ENCODE data around the gene SYN1. TPM values are rescaled to one million over a fixed set of nuclear protein-coding genes. Genes with fewer than 3 reads are reported as not detected.

Gene SYN1
- total and polyA plus RNA-seq, 12 donors = 0.12 to 16.5 (median 3.8) TPM; not detected in 1

GRCh38 chrX:47649271-47649670 is 29.6 kb upstream of the SYN1 start:
- H3K27ac ChIP-seq = peak overlapping the region in 1 of 5 donors; percentile 34
- WGBS, 4 donors = 3 to 45% (median 22%) methylated on average over 8 of the region's 8 CpGs
- intact Hi-C loops (cut with DNase I) = loop anchor here in 1 of 2 donors (10.0 kb wide), 1 partner anchor 84 kb away; the partner anchor contains the start of gene ARAF
- H3K9me3 ChIP-seq (replicated peaks in 1 of 3) = no peaks in the 10 kb centered on the region
- no peaks in the 10 kb centered on the region for H3K27me3 ChIP-seq
- peak overlapping the region in 2 of 4 donors; percentile 56 to 66 for H3K4me3 ChIP-seq
- peaks cover 0 to 4% of the 10 kb centered on the region in 2 donors for H3K36me3 ChIP-seq (replicated peaks in 1 of 2)
- H3K4me1 ChIP-seq (replicated peaks in 1 of 2) = peaks cover 0 to 10% of the 10 kb centered on the region in 2 donors
- TF ChIP-seq CTCF (IDR thresholded peaks at IDR 0.05) (no peak), POLR2A (IDR thresholded peaks at IDR 0.05) (no peak)
- DNase-seq = no peak

GRCh38 chrX:47648376-47648775 is 28.7 kb upstream of the SYN1 start:
- TF ChIP-seq CTCF (IDR thresholded peaks at IDR 0.05) = no peak
- no peak overlapping the region for H3K27ac ChIP-seq
- intact Hi-C loops (cut with DNase I) = loop anchor here in 1 of 2 donors (10.0 kb wide), 1 partner anchor 84 kb away; the partner anchor contains the start of gene ARAF
- no peaks in the 10 kb centered on the region for H3K27me3 ChIP-seq
- H3K4me3 ChIP-seq = no peak overlapping the region
- WGBS, 4 donors = 69 to 96% (median 71%) methylated on average over 2 of the region's 2 CpGs
- H3K9me3 ChIP-seq (replicated peaks in 1 of 3) = no peaks in the 10 kb centered on the region
- no peak for DNase-seq
- no peaks in the 10 kb centered on the region for H3K36me3 ChIP-seq (replicated peaks in 1 of 2)
- peaks cover 0 to 16% of the 10 kb centered on the region in 2 donors for H3K4me1 ChIP-seq (replicated peaks in 1 of 2)

- Histone ChIP-seq H3K36me3 (replicated peaks in 1 of 2) (no peaks in the 10 kb centered on the region), H3K4me3 (no peak overlapping the region), H3K9me3 (replicated peaks in 1 of 3) (no peaks in the 10 kb centered on the region), H3K4me1 (replicated peaks in 1 of 2) (peaks cover 0 to 16% of the 10 kb centered on the region in 2 donors), H3K27ac (peak overlapping the region in 1 of 5 donors; percentile 8), H3K27me3 (no peaks in the 10 kb centered on the region)
- DNase-seq = no peak
- WGBS, 4 donors = 79 to 80% (median 80%) methylated on average over 6 of the region's 6 CpGs
- TF ChIP-seq POLR2A (IDR thresholded peaks at IDR 0.05) (no peak), CTCF (IDR thresholded peaks at IDR 0.05) (no peak)
- intact Hi-C loops (cut with DNase I) = loop anchor here in 1 of 2 donors (10.0 kb wide), 1 partner anchor 82 kb away; the partner anchor contains the start of gene ARAF
Measured at GRCh38 chrX:47646636-47647035, 27.0 kb upstream of the SYN1 start.

GRCh38 chrX:47645530-47645929 is 25.9 kb upstream of the SYN1 start:
- Histone ChIP-seq H3K9me3 (replicated peaks in 1 of 3) (no peaks in the 10 kb centered on the region), H3K4me3 (no peak overlapping the region), H3K27ac (peak overlapping the region in 3 of 5 donors; percentile 19 to 79 (median 34)), H3K36me3 (replicated peaks in 1 of 2) (peaks cover 0 to 4% of the 10 kb centered on the region in 2 donors), H3K27me3 (no peaks in the 10 kb centered on the region), H3K4me1 (replicated peaks in 1 of 2) (peaks cover 0 to 16% of the 10 kb centered on the region in 2 donors)
- peak in 3 of 7 donors; percentile 31 to 45 (median 39) for DNase-seq
- TF ChIP-seq CTCF (IDR thresholded peaks at IDR 0.05) (no peak), POLR2A (IDR thresholded peaks at IDR 0.05) (no peak)
- intact Hi-C loops (cut with DNase I) = loop anchor here in 1 of 2 donors (10.0 kb wide), 1 partner anchor 81 kb away; the partner anchor contains the start of gene ARAF
- WGBS, 4 donors = 41 to 66% (median 62%) methylated on average over 10 of the region's 10 CpGs
